Measurements from ENCODE around the gene RIPK4.

DNA sequence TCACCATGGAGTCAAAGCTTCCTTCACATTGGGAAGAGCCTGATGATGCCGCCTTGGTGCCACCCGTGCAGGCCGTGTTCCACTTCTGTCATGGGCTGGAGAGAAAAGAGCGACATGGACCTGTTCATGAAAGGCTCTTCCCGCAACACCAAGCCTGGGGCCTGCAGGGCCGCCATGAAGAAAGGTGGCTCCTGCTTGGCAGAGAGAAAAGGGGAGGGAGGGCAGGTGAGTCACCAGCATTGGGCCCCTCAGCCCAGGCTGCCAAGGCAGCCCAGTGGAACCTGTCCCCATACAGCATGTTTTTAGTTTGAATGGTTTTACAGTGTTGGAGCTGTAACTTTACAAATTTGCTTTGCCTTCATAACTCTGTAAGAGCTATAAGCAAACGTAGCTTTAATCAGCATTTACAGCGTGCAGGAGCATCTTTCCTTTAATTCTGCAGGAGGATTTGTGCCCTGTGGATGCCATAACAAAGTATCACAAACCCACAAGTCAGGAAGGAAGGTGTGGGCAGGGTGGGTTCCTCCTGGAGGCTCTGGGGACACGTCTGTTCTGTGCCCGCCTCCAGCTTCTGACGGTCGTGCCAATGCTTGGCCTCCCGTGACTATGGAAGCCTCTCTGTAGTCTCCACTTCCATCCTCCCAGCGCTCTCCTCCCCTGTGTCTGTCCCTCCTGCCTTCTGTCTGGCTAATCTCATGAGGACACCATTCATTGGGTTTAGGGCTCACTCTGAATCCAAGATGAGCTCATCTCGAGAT is 49.1 kb downstream of the RIPK4 start:
- no peak for TF ChIP-seq CTCF (IDR thresholded peaks at IDR 0.05)
- TF ChIP-seq POLR2A (IDR thresholded peaks at IDR 0.05), result no peak
